ENCODE data around the gene DHX16. TPM values are rescaled to one million over a fixed set of nuclear protein-coding genes. Genes with fewer than 3 reads are reported as not detected.

Gene DHX16
- total and polyA plus RNA-seq, 9 of the 15 experiments (the other 6 are each of a cell fraction or from before 2014, with no cell fraction given) = 14.6 to 66.1 (median 47.5) TPM

GRCh38 chr6:30615958-30616810, 56.6 kb downstream of the DHX16 start (continued):
- no peak for TF ChIP-seq SAP30 (IDR thresholded peaks at IDR 0.05; ENCODE audit: borderline replicate concordance, insufficient read depth, low read depth, low read length, poor library complexity, severe bottlenecking)
- TF ChIP-seq JUNB (CRISPR knock-in tag; conservative IDR thresholded peaks at IDR 0.05) = no peak
- TF ChIP-seq SUPT5H (IDR thresholded peaks at IDR 0.05) = peak; percentile 48
- TF ChIP-seq OTX1 (CRISPR knock-in tag; IDR thresholded peaks at IDR 0.05) = peak; percentile 94
- no peak for TF ChIP-seq ARID4B (CRISPR knock-in tag; IDR thresholded peaks at IDR 0.05)
- no peak for TF ChIP-seq ZNF699 (CRISPR knock-in tag; IDR thresholded peaks at IDR 0.05; ENCODE audit: insufficient replicate concordance)
- 0 out of 2 replicates have a peak, but pooled peaks have one; percentile 5 for TF ChIP-seq ARID2 (IDR thresholded peaks at IDR 0.05)
- TF ChIP-seq CAMTA2 (CRISPR knock-in tag; conservative IDR thresholded peaks at IDR 0.05) = 0 out of 2 replicates have a peak, but pooled peaks have one; percentile 15
- TF ChIP-seq LCOR (CRISPR knock-in tag; IDR thresholded peaks at IDR 0.05) = peak; percentile 85; the same call in 1 of the 2 replicates
- peak in 1 of 2 experiments; percentile 10; a peak in 1 of 4 replicates for TF ChIP-seq MNT (conservative IDR thresholded peaks at IDR 0.05)
- TF ChIP-seq ZNF133 (CRISPR knock-in tag; IDR thresholded peaks at IDR 0.05) = no peak
- TF ChIP-seq BCLAF1 (IDR thresholded peaks at IDR 0.05; ENCODE audit: borderline replicate concordance in 1 of 2, control insufficient read depth in 1 of 2, low read depth in 2 of 2, low read length in 1 of 2) = peak in 1 of 2 experiments; percentile 65; a peak in 2 of 4 replicates
- no peak for TF ChIP-seq MCM7 (IDR thresholded peaks at IDR 0.05)
- peak; percentile 26 for TF ChIP-seq CHD1 (IDR thresholded peaks at IDR 0.05; ENCODE audit: low read length)
- TF ChIP-seq MAFG (tag; conservative IDR thresholded peaks at IDR 0.05) = peak; percentile 96
- no peak for TF ChIP-seq FOXA3 (CRISPR knock-in tag; conservative IDR thresholded peaks at IDR 0.05 in 1 of 2, IDR thresholded peaks at IDR 0.05 in 1 of 2)

Measured in K562 (cell line).